HFF-Myc (cell line): ENCODE results near the gene AP1M1.
"Not testable (repeated sequence)": the region's sequence is repeated elsewhere in the genome, so short reads cannot be mapped to it uniquely, and the experiment has no call there.

Experiments
- DNase-seq: peaks from one replicate; pipeline ENCODE4 v3.0.0-alpha.2; 2011; ENCODE audit warnings: low read depth; ENCODE audit errors: extremely low read depth
- H3K4me3 ChIP-seq: replicated peaks from 2 replicates; pipeline ENCODE4 v1.5.1; 2011; ENCODE audit warnings: low read depth, mild to moderate bottlenecking, control low read depth, low read length
- CTCF ChIP-seq: IDR thresholded peaks from 2 replicates; pipeline ENCODE4 v1.5.1; 2012; ENCODE audit warnings: mild to moderate bottlenecking, low read depth, low read length, control low read depth; ENCODE audit errors: missing control alignments

The AP1M1 gene

GRCh38 chr19:16272945-16273344 is 75.2 kb downstream of the AP1M1 start:
- no peak overlapping the region for H3K4me3 ChIP-seq
- no peak for TF ChIP-seq CTCF
- no peak for DNase-seq

- TF ChIP-seq CTCF: no peak
- no peak for DNase-seq
- no peak overlapping the region for H3K4me3 ChIP-seq
Measured at GRCh38 chr19:16274447-16274846, 76.7 kb downstream of the AP1M1 start.

- H3K4me3 ChIP-seq: no peak overlapping the region
- DNase-seq: no peak
- no peak for TF ChIP-seq CTCF
Measured at GRCh38 chr19:16280306-16280705, 82.6 kb downstream of the AP1M1 start.

- no peak for TF ChIP-seq CTCF
- DNase-seq: no peak
- no peak overlapping the region for H3K4me3 ChIP-seq
Measured at GRCh38 chr19:16281743-16282142, 84.0 kb downstream of the AP1M1 start.

- no peak for DNase-seq
- no peak for TF ChIP-seq CTCF
- no peak overlapping the region; the same call in 1 of the 2 replicates for H3K4me3 ChIP-seq
Measured at GRCh38 chr19:16283210-16284061, 85.7 kb downstream of the AP1M1 start.

- DNase-seq: no peak
- no peak for TF ChIP-seq CTCF
- no peak overlapping the region for H3K4me3 ChIP-seq
Measured at GRCh38 chr19:16284505-16284904, 86.8 kb downstream of the AP1M1 start.

GRCh38 chr19:16285079-16285478 is 87.4 kb downstream of the AP1M1 start:
- DNase-seq, H3K4me3 ChIP-seq: not testable (repeated sequence)
